NCI-H146 (cell line): Measurements from ENCODE around the gene IFRD1.
"Not testable (repeated sequence)": the region's sequence is repeated elsewhere in the genome, so short reads cannot be mapped to it uniquely, and the experiment has no call there.

ENCODE experiments used
- DNase-seq: peaks from one replicate; lab custom pipeline; 2025; lab: John Stamatoyannopoulos, UW

IFRD1 gene

DNA sequence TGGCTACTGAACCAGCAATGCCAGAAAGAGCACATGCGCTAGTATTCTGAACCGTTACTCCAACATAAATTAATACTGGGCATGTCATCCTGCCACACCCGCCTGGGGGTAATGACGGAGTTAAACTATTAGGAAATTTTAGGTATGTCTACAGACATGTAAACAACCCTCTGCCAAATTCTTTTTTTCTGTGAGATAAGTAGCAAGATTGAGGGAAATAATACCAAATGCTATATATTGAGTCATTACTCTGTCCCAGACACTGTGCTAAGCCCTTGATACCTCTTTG is 37.9 kb downstream of the IFRD1 start:
- no peak for DNase-seq

DNA sequence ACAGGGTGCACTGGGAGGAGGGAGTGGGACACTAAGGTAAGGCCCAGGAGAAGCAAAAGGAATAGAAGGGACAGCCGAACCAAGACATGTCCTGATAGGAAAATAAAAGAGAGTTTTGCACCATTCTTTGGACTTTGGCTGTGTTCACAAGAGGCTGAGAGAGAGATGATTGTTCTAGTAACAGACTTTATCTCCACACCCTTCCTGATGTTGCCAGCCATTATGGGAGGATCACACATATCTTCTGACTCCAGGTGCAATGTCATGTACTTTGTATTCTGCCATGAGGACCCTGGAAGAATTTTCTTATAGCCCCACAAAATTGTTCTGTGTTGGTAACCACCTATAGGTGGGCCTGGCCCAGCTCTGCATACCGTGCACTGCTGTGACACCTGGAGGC is 41.9 kb downstream of the IFRD1 start:
- DNase-seq = no peak

DNA sequence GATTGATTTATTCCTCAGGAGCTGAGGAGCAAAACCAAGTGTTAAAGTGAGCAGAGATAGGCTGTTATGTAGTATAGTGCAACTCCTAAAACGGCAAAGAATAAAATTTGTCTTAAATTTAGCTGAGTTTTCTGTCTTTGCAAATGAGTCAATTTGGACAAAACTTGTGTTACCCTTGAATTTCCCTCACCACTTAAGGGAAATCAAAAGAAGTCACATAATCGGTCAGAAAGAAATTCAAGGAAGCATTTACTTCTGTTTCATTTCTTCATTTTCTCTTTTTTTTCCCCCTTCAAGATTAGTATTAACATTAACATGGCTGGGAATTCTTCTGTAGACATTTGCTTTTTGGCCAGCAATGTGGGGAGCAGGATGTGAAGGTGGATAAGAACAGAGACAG is 44.4 kb downstream of the IFRD1 start:
- no peak for DNase-seq

DNA sequence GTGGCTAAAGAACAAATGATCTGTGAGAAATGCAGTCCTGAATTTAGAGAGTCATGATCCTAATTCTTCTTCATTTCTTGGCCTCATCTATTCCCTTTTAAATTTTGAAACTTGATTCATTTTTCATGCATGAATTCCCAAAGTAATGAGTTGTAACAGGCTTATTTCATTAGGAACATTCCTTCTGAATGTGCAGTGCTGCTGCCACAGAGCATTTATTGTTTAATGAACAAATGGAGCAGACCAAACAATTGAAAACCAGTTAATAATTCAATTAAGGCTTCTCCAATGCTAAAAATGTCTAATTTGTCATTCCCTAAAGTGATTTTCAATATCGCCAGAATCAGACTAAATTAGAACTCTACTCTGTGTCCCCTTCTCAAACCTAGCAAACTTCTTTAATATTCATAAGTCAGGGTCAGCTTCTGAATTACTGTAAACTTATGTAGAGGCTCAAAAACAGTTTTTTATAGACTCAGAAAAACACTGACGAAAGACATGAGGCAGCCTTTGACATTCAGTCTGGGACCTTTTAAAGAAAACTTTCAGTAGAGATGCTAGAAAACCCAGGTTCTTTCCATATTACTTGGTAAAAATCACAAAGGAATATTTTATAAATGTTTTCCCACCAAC is 45.0 kb downstream of the IFRD1 start:
- no peak for DNase-seq

DNA sequence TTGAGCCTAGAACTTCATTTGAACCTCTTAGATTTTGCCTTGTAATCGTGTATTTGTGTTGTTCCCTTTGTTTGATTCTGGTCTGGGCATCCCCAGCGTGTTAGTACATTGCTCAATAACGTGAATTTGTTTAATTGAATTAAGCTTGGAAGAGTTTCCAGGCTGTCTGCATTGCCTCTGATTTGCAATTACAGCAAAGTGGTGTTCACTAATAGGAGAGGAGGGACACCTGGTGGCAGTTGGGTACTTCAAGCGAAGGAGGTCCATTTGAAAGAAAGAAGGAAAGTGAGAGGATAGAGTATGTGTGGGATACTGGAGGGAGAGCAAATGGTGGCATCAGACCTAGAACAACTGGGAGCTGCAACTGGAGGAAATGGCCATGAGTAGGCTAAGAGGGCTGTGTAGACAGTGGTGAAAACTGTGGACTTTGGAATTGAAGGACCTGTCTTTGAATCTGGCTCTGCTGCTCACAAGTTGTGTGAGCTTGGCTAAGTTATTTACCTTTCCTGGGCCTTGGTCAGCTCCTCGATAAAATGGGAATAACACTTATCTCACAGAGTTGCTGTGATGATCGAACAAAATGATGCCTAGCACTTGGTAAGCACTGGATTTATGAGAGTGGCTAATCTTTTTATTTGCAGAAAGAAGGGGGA is 45.7 kb downstream of the IFRD1 start:
- peak; percentile 61 for DNase-seq

DNA sequence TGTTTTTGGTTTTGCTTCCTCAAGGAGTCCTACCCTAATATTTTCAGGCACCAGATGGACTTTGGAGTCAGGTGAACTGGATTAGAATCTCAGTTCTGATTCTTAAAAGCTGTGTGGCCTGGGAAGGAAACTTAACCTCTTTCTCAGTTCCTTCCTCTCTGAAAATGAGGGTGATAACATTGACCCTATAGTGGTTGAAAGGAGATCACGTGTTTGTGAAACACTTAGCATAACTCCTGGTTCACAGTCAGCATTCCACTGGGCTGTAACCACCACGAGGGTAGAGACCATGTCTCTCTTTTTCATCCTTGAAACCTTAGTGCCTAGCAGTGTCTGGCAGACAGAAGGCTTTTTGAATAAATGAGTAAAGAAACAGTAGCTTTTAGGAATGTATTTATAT is 47.2 kb downstream of the IFRD1 start:
- DNase-seq = no peak

DNA sequence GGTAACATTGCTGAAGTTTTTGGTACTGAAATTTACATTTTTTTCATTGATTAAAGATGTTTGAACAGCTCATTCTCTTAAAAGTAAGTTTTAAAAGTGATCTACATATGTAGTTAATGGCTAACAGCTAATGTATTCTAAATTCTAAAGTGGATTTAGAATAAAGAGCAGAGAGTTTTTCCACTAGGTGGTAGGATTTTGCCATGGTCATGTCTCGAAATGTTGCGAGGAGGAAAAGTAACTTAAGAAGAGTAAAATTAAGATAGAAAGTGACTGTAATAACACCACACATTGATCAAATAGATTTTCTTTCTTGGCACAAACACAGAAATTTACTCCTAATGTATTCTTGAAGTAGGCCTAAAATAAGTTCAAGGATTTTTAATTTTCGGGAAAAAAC is 50.4 kb downstream of the IFRD1 start:
- DNase-seq = no peak

DNA sequence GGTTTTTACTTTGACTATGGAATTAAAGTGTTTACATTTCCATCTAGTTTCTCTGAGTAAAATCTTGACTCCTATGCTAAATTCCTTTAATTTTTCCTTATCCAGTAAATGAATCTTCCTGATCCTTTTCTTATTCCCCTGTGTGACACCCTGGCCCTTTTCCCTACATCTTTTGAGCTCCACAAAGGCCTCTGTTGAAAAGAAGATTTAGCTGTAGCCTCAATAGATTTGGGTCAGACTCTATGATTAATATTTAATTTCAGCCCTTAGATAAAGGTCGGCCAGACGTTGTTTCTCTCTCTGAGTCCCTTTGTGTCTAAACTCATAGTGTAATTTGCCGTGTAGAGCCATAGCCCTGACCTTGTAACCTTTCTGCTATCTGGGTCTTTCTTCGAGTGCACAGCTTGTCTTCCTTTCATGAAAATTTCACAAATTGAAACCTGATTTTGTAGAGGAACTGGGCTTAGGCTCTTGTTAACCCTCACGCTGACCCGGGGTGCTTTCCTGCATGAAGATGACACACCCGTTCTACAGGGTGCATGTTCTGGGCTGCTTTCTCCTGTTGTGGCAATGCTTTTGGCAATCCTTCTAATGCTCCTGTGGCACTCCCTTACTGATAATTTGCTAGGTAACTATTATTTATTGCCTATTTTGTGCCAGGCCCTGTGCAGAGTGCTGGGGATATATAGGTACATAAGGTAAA is 51.7 kb downstream of the IFRD1 start:
- no peak for DNase-seq

DNA sequence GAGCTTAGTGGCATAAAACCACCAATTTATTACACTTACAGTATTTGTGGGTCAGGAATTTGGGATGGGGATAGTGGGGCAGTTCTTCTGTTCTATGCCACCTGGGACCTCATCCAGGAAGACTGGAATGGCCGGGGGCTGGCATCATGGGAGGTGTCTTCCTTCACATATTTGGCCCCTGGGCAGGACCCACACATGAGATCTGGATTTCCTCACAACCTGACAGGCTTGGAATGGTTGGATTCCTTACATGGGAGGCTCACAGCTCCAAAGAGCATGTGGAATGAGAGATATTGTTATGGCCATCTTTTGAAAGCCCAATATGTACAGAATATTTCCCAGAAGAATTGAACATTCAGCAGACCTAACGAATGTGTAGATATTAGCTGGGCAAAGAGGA is 52.4 kb downstream of the IFRD1 start:
- DNase-seq = no peak

DNA sequence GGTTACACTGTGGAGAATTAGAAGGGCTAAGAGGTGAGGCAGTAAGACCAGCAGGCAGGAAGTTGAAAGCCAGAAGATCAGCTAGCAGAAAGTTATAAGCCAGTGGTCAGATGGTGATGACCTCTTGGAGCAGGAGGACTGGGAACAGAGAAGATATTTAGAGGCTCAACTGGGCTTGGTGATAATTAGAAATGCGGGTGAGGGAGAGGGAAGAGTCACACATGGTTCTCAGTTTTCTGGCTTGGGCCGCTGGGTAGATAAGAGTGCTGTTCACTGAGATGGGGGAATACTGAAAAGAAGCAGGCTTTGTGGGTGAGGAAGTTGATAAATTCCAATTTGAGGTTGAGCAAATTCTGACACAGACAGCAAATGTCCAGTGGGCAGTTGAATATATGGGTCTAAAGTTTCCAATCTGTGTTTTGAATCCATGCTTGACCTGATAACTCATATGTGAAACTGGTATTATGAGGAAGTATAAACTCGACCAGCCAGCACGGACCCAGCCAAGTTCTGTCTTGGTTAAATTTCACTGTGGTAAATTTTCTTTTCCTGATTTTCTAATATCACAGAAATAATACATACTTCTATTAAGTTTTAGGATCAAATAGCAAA is 53.2 kb downstream of the IFRD1 start:
- DNase-seq = no peak

DNA sequence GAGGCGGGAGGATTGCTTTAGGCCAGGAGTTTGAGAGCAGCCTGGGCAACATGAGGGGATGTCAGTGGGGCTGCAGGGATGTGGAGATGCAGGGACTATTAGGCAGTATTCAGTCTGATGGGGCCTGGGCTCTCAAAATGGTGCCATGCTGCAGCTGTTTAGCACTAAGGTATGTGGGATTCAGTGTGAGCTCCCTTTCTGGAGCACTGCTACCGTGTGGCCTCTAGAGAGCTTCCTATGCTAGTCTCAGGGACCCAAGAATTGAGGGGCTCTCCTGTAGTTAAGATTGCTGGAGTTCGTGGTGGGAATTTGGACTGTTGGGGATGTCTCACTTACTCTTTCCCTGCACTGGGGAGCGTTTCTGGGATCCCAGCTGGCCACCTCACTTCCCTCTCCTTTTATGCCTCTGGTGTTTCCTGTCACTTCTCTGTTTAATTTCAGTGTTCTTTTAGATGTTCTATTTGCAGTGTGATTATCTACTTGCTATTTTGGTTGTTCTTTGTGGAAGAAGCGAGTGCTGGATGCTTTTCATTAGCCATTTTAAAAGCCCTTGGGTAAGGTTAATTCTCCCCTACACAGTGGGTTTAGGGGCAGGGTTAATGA is 53.9 kb downstream of the IFRD1 start:
- DNase-seq = no peak

DNA sequence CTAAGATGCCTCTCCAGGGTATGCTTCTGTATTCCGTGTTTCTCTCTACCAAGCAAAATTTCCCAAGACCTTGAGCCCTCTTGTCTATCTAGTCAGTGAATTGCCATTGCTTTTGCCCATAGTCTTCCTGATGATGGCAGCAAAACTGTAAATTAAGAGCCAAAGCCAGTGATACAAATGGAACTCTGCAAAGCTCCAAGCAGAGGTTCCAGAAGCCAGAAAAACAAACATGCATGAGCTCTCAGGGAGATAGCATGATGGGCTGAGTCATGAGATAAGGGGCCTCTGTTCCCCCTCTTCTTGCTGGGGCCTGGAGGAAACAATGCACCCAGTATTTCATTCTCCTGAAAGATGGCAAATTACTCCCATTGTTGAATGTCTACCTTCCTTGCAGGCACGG is 55.2 kb downstream of the IFRD1 start:
- peak; percentile 13 for DNase-seq

DNA sequence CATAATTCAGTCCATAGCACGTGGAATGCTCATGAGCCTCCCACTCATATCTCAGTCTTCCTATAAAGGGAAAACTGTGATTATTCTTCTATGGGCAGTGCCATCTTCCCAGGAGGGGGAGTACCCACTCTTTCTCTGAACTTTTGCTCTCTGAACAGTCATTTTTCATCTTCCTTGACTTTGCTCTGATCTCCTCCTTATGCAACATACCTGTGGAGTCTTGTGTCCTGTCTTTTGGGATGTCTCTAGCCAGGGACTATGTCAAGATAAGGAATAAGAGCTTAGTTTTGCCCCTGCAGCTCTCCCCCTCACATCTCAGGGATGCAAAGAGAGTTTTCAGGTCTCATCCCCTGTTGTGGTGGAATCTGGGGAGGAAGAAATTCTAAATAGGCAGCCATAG is 58.1 kb downstream of the IFRD1 start:
- DNase-seq = no peak

DNA sequence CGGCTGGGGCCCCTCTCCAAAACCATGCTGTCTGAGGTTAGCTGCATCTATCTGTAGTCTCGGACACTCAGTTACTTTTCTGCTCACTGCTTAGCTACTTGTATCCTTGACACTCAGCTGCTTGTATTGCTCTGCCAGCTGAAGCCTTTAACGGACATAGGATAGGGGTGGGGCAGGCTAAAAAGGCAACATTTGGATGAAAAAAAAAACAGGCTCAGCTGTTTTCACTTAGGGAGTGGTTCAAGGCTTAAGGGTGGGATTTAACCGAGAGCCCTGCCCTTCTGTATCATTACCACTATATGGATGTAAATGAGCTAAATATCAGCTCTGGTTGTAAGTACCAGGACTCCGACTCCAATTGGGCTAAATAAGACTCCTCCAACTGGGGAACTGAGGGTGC is 59.1 kb downstream of the IFRD1 start:
- no peak for DNase-seq

DNA sequence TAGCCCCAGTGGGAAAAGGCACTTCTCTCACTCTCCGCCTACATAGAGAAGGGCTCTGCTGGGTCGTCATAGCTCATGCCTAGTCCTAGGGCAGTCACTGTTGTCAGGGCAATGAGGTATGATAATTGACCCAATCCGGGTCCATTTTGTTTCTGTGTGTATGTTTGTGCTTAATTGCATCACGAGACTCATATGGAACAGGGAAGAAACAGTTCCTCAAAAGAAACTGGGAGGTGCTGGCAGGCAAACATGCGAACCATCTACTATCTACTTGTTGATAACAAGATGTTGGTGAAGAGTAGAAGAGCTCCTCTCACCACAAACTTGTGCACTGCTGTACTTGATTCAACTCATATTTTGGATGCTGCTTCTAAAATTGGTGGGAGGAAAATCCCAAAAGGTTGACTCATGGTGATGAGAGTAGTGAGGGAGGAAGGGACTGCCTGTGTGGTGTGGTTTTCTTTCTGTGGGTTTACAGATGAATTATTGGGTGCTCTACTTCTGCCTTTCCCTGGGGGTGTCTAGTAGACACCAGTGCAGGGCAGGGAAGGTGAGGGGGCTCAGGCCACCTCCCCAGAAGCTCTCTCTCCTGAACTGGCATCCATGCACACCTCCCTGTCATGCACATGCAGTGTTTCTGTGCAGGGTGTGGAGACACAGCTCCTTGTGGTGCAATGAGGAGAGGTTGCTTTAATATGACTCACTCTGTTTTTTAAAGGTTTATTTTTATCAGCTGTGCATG is 59.9 kb downstream of the IFRD1 start:
- no peak for DNase-seq

DNA sequence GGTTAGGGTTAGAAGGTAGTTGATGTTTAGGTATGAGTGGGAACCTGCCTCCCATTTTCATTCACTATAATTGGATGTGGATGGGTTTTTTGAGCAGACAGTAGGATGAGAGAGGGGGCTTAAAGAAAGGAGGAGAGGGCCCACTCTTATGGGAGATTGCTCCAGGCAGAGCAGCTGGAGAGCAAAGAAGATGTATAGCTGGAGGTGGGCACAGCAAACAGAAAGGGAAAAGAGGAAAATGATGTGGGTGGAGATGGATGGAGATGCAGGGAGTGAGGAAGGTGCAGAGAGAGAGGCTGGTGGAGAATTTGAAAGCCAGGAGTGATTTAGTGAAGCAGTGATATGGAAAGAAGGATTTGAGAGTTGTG is 60.5 kb downstream of the IFRD1 start:
- no peak for DNase-seq

DNA sequence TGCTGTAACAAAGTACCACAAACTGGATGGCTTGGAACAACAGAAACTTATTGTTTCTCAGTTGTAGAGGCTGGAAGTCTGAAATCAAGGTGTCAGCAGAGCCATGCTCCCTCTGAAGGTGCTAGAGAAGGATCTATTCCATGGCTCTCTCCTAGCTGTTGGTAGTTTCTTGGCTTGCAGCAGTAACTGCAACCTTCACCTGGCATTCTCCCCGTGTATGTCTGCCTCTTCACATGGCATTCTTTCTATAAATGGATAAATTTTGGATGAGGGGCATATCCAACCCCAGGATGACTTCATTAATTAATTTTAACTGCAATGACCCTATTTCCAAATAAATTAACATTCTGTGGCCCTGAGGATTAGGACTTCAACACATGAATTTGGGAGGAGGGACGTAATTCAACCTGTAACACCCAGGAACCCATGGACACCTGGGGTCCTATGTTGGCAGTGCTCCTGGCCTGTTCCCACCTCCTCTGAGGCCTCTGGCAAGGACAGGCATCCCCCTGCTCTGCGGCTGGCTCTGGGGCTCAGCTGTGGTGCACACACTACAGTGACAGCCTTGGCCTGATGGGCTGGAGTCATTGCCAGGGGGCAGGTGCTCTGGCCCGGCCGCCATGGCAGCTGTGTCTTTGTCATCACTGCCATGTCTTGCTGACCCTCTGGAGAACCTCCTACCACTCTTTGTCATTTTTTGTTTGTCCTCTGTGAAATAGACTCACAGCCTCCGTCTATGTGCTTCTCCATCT is 61.4 kb downstream of the IFRD1 start:
- peak; percentile 33 for DNase-seq

DNA sequence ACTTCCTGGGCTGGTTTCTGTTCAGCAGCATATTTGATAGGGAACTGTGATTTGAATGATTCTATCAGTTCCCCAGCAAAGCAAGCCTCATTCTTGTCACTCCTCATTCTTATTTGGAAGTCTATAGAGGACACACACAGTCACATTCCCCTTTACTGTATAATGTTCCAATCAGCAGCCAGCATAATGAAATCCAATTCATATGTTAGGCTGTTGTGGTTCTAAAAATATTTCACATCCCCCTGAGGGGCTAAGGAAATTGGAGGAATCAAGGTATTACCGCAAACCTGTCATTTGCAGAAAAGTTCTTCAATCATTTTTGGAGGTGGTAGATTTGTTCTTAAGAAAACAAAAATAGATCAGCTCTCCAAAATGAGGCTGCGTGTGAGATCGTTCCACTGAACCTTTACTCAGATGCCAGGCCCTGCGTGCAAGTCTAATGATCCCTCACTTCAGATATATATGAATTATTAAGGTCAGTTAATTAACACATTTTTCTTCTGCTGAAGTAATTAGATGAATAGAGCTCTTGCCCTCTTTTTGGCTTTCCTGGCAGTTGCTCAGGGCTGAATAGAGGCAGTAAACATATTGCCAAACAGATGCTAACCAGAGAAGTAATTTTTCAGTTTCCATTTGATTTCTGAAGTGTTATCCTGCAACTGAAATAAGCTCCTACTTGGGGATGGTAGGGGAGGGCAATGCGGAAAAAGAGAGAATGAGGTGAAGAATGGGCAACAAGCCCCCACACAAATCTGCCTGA is 62.4 kb downstream of the IFRD1 start:
- DNase-seq = no peak

DNA sequence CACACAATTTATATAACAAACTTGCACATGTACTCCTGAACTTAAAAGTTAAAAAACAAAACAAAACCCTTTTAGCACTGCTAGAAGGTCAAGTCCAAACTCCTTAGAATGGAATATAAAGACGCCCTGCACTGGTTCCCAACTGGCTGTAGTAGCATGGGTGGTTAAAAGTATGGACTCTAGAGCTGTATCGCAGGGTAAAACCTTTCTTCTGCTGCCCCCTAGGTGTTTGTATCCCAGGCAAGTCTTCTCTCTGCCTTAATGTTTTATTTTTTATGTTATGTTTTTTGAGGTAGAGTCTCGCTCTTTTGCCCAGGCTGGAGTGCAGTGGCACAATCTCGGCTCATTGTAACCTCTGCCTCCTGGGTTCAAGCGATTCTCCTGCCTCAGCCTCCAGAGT is 65.7 kb downstream of the IFRD1 start:
- DNase-seq = no peak

DNA sequence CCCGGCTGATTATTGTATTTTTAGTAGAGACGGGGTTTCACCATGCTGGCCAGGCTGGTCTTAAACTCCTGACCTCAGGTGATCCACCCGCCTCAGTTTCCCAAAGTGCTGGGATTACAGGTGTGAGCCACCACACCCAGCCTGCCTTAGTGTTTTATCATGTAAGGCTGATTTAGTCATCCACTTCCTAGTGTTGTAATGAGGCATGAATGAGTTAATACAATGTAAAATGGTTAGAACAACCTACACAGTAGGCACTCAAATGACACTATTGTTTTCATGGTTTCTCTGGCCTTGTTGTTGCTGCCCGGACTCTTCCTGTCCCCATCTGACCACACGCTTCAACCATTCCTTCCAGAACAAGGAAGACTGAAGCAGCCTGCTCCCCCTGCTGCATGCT is 66.2 kb downstream of the IFRD1 start:
- DNase-seq = not testable (repeated sequence)

DNA sequence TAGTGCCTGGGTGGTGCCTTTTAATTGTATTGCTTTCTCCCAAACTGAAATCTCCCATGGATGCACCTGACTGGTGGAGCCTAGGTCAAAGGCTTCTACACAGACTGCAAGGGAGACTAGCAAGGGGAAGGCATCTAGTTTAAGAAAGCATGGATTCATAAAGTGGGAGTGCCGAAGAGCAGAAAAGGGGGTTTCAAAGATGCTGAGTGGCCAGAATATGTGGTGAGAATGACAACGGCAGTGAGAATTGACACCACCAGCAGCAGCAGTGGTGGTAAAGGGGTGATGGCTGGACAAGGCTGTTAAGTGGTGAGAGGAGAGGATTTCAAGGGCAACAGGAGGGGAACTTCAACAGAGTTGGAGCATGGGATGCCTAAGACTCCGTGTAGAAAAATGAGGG is 67.2 kb downstream of the IFRD1 start:
- no peak for DNase-seq
